Neural cell (in vitro differentiated cells): Measurements from ENCODE around the gene GAST.

Experiments used
- MXI1 ChIP-seq: fragments of 450-650 bp; conservative IDR thresholded peaks from 2 replicates; pipeline ENCODE4 v1.6.1; 2014; ENCODE audit warnings: antibody characterized with exemption, mild to moderate bottlenecking; ENCODE audit not compliant: poor library complexity, severe bottlenecking
- POLR2AphosphoS5 ChIP-seq: IDR thresholded peaks from 2 replicates; pipeline ENCODE4 v1.6.1; 2012
- SMC3 ChIP-seq: fragments of 450-650 bp; conservative IDR thresholded peaks from 2 replicates; pipeline ENCODE4 v1.6.1; 2014; ENCODE audit warnings: antibody characterized with exemption, mild to moderate bottlenecking, moderate library complexity; ENCODE audit not compliant: poor library complexity
- TAF1 ChIP-seq: IDR thresholded peaks from 2 replicates; pipeline ENCODE4 v1.6.1; 2012; ENCODE audit warnings: low read depth
- TF ChIP-seq, protein P1 (sequence below): fragments of 450-650 bp; IDR thresholded peaks from 2 replicates; pipeline ENCODE4 v1.5.1; 2014; ENCODE audit warnings: antibody characterized with exemption, mild to moderate bottlenecking, moderate library complexity; ENCODE audit not compliant: poor library complexity, severe bottlenecking
- TF ChIP-seq, protein P2 (sequence below): IDR thresholded peaks from 2 replicates; pipeline ENCODE4 v1.6.1; 2012; ENCODE audit warnings: borderline replicate concordance

DNA sequence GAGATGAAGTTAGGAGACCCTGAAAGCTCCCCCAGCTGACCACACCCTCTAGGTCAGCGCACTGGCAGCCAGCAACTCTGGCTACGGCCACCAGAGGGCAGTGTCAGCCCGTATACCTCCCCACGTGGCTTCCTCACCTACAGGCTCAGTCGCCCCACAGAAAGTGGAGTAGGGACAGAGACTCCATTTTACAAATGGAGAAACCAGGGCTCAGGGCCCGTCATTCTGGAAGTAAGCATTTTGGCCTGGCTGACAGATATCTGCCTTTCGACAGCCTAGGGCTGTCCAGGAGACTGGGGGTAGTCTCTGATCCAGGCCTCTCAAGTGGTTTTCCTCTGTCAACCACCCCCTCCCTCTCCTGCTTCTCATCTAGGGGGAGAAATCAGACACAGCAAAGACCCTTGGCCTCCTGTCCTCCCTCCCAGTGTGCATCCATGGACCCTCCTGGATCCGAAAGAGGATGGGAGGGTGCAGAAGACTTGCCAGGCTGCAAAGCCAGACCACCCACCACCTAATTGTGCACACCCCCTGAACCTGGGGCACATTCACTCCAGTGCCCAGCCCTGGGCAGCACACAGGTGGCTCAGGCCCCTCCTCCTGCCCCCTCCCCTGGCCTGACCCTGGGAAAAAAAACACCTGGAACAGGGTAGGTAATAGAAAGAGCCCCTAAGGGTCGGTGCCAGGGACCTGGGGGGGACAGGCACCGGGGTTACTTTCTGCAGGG lies 26.1 kb downstream of the GAST start:
- peak; percentile 94 for TF ChIP-seq SMC3
- TF ChIP-seq, protein P1, sequence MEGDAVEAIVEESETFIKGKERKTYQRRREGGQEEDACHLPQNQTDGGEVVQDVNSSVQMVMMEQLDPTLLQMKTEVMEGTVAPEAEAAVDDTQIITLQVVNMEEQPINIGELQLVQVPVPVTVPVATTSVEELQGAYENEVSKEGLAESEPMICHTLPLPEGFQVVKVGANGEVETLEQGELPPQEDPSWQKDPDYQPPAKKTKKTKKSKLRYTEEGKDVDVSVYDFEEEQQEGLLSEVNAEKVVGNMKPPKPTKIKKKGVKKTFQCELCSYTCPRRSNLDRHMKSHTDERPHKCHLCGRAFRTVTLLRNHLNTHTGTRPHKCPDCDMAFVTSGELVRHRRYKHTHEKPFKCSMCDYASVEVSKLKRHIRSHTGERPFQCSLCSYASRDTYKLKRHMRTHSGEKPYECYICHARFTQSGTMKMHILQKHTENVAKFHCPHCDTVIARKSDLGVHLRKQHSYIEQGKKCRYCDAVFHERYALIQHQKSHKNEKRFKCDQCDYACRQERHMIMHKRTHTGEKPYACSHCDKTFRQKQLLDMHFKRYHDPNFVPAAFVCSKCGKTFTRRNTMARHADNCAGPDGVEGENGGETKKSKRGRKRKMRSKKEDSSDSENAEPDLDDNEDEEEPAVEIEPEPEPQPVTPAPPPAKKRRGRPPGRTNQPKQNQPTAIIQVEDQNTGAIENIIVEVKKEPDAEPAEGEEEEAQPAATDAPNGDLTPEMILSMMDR: peak; percentile 97
- peak; percentile 34 for TF ChIP-seq POLR2AphosphoS5
- TF ChIP-seq MXI1: peak; percentile 57
- peak; percentile 48 for TF ChIP-seq TAF1
- TF ChIP-seq, protein P2, sequence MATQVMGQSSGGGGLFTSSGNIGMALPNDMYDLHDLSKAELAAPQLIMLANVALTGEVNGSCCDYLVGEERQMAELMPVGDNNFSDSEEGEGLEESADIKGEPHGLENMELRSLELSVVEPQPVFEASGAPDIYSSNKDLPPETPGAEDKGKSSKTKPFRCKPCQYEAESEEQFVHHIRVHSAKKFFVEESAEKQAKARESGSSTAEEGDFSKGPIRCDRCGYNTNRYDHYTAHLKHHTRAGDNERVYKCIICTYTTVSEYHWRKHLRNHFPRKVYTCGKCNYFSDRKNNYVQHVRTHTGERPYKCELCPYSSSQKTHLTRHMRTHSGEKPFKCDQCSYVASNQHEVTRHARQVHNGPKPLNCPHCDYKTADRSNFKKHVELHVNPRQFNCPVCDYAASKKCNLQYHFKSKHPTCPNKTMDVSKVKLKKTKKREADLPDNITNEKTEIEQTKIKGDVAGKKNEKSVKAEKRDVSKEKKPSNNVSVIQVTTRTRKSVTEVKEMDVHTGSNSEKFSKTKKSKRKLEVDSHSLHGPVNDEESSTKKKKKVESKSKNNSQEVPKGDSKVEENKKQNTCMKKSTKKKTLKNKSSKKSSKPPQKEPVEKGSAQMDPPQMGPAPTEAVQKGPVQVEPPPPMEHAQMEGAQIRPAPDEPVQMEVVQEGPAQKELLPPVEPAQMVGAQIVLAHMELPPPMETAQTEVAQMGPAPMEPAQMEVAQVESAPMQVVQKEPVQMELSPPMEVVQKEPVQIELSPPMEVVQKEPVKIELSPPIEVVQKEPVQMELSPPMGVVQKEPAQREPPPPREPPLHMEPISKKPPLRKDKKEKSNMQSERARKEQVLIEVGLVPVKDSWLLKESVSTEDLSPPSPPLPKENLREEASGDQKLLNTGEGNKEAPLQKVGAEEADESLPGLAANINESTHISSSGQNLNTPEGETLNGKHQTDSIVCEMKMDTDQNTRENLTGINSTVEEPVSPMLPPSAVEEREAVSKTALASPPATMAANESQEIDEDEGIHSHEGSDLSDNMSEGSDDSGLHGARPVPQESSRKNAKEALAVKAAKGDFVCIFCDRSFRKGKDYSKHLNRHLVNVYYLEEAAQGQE: peak; percentile 24
